Endothelial cell (in vitro differentiated cells): Measurements from ENCODE around the gene VWC2. TPM values are rescaled to one million over a fixed set of nuclear protein-coding genes. Genes with fewer than 3 reads are reported as not detected.

ENCODE experiments used
- DNase-seq: peaks from one replicate; pipeline ENCODE4 v3.0.0; 2021; ENCODE audit warnings: low spot score
- H3K27ac Mint-ChIP-seq: one replicate; pipeline ENCODE4 v1.8.0; 2021; ENCODE audit warnings: mixed read lengths, inconsistent platforms; ENCODE audit not compliant: unreplicated experiment
- H3K27me3 Mint-ChIP-seq: one replicate; pipeline ENCODE4 v1.8.0; 2021; ENCODE audit warnings: mild to moderate bottlenecking, moderate library complexity, mixed read lengths, inconsistent platforms; ENCODE audit not compliant: unreplicated experiment
- H3K36me3 Mint-ChIP-seq: one replicate; pipeline ENCODE4 v1.8.0; 2021; ENCODE audit warnings: mild to moderate bottlenecking, low read depth, mixed read lengths, inconsistent platforms; ENCODE audit not compliant: unreplicated experiment
- H3K4me1 Mint-ChIP-seq: one replicate; pipeline ENCODE4 v1.8.0; 2021; ENCODE audit warnings: mild to moderate bottlenecking, mixed read lengths, inconsistent platforms; ENCODE audit not compliant: unreplicated experiment
- H3K4me3 Mint-ChIP-seq: one replicate; pipeline ENCODE4 v1.8.0; 2021; ENCODE audit warnings: mild to moderate bottlenecking, mixed read lengths, inconsistent platforms; ENCODE audit not compliant: unreplicated experiment
- H3K9me3 Mint-ChIP-seq: one replicate; pipeline ENCODE4 v1.8.0; 2021; ENCODE audit warnings: mixed read lengths, inconsistent platforms; ENCODE audit not compliant: unreplicated experiment
- CTCF ChIP-seq: fragments of 200-600 bp; sonication (generic); IDR thresholded peaks from one replicate; pipeline ENCODE4 v1.5.0; 2021; ENCODE audit warnings: antibody characterized with exemption; ENCODE audit not compliant: unreplicated experiment
- total RNA-seq: library from RNA; stranded (reverse); fragmentation: NEBNext Ultra II Directional; extraction: Animal tissue kit (Norgen Biotek cat#: 25700); gene quantifications from one replicate; pipeline ENCODE4 v1.2.1, GENCODE V29; 2021; ENCODE audit not compliant: unreplicated experiment

Gene VWC2
- total RNA-seq, 1 donor from 2014 or later = 0.05 TPM

DNA sequence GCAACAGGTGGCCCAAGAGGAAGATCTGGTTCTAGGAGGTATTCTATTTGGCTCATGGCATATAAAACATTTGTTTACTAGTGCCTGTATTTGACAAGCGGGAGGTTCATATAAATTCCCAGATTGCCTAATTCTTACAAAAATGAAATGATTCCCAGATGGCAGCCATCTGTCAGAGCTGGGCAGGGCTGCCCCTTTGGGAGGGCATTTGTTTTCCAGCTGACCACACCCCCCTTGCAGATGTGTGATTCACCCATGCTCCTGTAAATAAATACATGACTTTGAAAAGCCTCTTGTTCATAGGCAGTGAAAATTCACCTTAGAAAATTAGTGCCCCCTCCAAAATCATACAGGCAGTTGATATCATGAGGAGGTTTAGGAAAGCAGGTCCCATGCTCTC, 8.6 kb downstream of the VWC2 start:
- Mint-ChIP-seq H3K27me3 (no peaks in the 10 kb centered on the region), H3K36me3 (no peaks in the 10 kb centered on the region), H3K27ac (no peak overlapping the region), H3K9me3 (no peaks in the 10 kb centered on the region), H3K4me3 (no peak overlapping the region), H3K4me1 (peaks cover 2% of the 10 kb centered on the region)
- DNase-seq = no peak
- no peak for TF ChIP-seq CTCF

GRCh38 chr7:49783446-49783845, 10.0 kb downstream of the VWC2 start:
- H3K27ac Mint-ChIP-seq = no peak overlapping the region
- H3K4me3 Mint-ChIP-seq = no peak overlapping the region
- no peak for TF ChIP-seq CTCF
- no peaks in the 10 kb centered on the region for H3K4me1 Mint-ChIP-seq
- no peaks in the 10 kb centered on the region for H3K9me3 Mint-ChIP-seq
- H3K27me3 Mint-ChIP-seq = no peaks in the 10 kb centered on the region
- H3K36me3 Mint-ChIP-seq = no peaks in the 10 kb centered on the region
- DNase-seq = no peak

- no peak overlapping the region for H3K27ac Mint-ChIP-seq
- no peaks in the 10 kb centered on the region for H3K36me3 Mint-ChIP-seq
- no peaks in the 10 kb centered on the region for H3K4me1 Mint-ChIP-seq
- TF ChIP-seq CTCF = no peak
- no peak overlapping the region for H3K4me3 Mint-ChIP-seq
- H3K9me3 Mint-ChIP-seq = no peaks in the 10 kb centered on the region
- no peaks in the 10 kb centered on the region for H3K27me3 Mint-ChIP-seq
- DNase-seq = no peak
Measured at GRCh38 chr7:49787980-49788379, 14.5 kb downstream of the VWC2 start.

- Mint-ChIP-seq H3K27ac (no peak overlapping the region), H3K36me3 (no peaks in the 10 kb centered on the region), H3K27me3 (no peaks in the 10 kb centered on the region), H3K4me3 (no peak overlapping the region), H3K9me3 (no peaks in the 10 kb centered on the region), H3K4me1 (no peaks in the 10 kb centered on the region)
- no peak for DNase-seq
- TF ChIP-seq CTCF = no peak
Measured at GRCh38 chr7:49788455-49789059, 15.1 kb downstream of the VWC2 start.

DNA sequence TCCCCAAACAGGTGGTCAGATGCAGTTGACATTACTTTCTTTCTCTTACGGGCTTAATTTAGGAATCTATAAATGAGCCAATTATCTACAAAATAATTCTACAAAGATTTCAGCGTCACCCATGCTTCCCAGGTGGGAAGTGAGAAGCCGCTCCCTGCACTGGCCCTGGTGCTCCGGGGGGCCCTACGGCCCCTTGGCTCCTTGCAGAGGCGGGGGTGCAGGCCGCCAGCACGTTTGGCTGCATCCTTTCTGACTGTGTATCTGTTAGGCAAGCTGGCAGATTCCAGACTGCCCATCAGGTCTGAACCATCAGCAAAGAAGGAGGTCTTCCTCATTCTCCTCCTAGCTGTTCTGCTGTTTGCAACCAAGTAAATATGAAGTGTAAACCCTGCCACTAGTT, 16.3 kb downstream of the VWC2 start:
- DNase-seq = no peak
- Mint-ChIP-seq H3K4me3 (no peak overlapping the region), H3K27ac (no peak overlapping the region), H3K27me3 (no peaks in the 10 kb centered on the region), H3K36me3 (no peaks in the 10 kb centered on the region), H3K9me3 (no peaks in the 10 kb centered on the region), H3K4me1 (no peaks in the 10 kb centered on the region)
- no peak for TF ChIP-seq CTCF
